Right lobe of liver (tissue), 4 donors: ENCODE measurements around the gene LAD1.

ENCODE experiments used
- CTCF ChIP-seq, 4 donors: fragments of 200-600 bp in 3 of 4; fragments of 450-650 bp in 1 of 4; IDR thresholded peaks; one replicate each; pipeline versions ENCODE4 v1.5.1 to v1.8.0; 2016 to 2022; ENCODE audit warnings: antibody characterized with exemption in 4 of 4, mild to moderate bottlenecking in 2 of 4
- POLR2A ChIP-seq: fragments of 450-650 bp; IDR thresholded peaks from one replicate; pipeline ENCODE4 v1.6.1; 2017; ENCODE audit warnings: antibody characterized with exemption, mild to moderate bottlenecking
- donor health status: DM: no; HTN: no; CAD: no.
- donor health status: DM: no; HTN: no; CAD: no.
- donor health status: DM: no; HTN: yes; CAD: no.

GRCh38 chr1:201429736-201430501 lies 30.8 kb upstream of the LAD1 start:
- TF ChIP-seq POLR2A = no peak
- no peak for TF ChIP-seq CTCF (IDR thresholded peaks at IDR 0.05)
